ENCODE results near the gene MRPL36.

DNA sequence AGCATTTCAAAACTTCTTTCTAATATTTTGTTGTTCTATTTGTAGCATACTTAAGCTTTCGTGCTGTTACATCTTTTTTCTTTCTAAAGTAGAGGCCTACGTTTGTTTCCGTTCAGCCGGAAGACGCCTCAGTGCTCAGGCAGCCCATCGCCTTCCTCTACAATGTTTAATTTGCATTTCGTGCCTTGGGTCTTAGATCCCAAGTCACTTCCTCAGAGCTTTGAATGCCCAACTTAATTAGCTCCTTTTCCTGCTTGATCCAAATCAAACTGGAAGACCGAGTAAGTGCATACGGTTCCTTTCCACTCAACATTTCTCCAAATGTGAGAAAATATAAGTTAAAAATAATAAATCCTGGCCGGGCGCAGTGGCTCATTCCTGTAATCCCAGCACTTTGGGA lies 43.2 kb downstream of the MRPL36 start:
- TF ChIP-seq EP300 (IDR thresholded peaks at IDR 0.05) (no peak), CTCF (IDR thresholded peaks at IDR 0.05) (no peak), POLR2AphosphoS5 (IDR thresholded peaks at IDR 0.05) (no peak)

Data from gastroesophageal sphincter (tissue), 3 donors.